Measurements from ENCODE around the gene CCDC92.

CCDC92 gene

GRCh38 chr12:123976227-123976826, 3.7 kb upstream of the CCDC92 start:
- DNase-seq (ENCODE audit: low read depth in 3 of 3, low spot score in 1 of 3): no peak

GRCh38 chr12:123973552-123974341, 1.1 kb upstream of the CCDC92 start:
- DNase-seq (ENCODE audit: low read depth in 3 of 3, low spot score in 1 of 3): peak in 2 of 3 donors; percentile 5 to 27

- peak in 2 of 3 donors; percentile 2 to 6 for DNase-seq (ENCODE audit: low read depth in 3 of 3, low spot score in 1 of 3)
Measured at GRCh38 chr12:123971770-123972456, 718 bp downstream of the CCDC92 start.

DNA sequence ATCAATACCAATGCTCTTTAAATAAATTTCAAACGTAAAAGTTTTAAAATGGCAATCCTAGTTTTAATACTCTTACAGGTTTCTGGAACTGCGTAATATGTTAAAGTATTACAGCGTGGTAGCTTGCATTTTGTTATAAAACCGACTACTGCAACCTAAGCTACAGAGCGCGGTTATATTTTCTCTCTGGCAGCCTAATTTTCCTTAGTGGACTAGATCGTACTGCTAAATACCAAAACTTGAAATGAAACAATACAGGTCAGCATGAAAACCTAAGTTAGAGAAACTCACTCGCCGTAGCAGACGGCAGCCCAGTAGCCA, 1.2 kb downstream of the CCDC92 start:
- DNase-seq (ENCODE audit: low read depth in 3 of 3, low spot score in 1 of 3): no peak

DNA sequence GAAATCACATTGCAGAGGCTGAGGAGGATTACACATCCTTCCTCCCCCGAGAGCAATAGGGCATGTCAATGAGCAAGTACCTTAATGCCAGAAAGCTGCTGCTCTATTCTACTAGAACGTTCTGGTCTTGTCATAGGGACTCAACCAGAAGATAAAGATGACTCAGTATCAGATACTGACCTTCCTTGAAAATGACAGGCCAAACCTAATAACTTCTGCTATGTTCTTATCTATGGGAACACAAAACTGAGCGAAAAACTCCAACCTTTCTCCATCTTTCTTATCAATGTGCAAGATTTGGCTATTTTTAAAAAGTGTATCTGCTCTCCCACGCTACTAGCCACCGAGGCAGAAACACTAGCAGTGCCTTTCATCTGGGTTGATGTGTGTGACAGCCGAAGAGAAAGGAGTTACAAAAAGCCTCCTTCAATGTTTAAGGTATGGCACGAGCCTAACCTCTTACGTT, 5.5 kb downstream of the CCDC92 start:
- DNase-seq (ENCODE audit: low read depth in 3 of 3, low spot score in 1 of 3): no peak

DNA sequence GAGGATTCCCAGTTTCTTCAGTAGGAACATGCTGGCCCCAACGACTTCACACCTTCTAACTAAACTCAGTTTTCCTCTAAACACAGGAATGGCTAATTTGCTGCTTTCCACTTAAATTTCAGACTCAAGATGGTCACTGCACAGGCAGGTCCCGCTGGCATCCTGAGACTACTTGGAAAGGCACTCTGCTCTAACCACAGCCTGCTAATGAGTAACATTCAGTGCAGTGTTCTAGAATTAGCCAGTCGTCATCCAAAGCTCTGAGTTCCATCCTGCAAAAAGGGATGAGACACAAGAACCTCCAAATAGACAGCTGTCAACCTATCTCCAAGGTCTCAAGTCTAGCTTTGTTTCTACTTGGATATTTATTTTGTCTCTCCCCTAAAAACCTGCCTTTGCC, 6.0 kb downstream of the CCDC92 start:
- no peak for DNase-seq (ENCODE audit: low read depth in 3 of 3, low spot score in 1 of 3)

GRCh38 chr12:123965382-123965781, 7.2 kb downstream of the CCDC92 start:
- no peak for DNase-seq (ENCODE audit: low read depth in 3 of 3, low spot score in 1 of 3)

DNA sequence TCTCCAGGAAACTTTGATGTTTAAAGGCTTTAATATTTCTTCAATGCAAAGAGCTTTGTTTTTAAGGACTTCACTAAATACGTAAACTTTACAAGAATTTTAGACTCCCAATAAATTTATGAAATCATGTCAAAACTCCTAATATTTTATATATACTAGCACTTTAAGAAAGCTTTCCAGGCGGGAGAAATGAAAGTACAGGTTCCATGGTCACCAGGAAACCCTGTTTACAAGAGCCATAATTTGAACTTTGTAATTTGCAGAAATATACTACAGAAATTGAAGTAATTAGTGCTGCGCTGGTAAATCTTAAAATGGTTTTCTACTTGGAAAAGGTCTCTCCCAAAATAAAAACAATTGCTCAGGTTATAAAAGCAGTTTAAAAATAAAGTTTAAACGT, 8.8 kb downstream of the CCDC92 start:
- no peak for DNase-seq (ENCODE audit: low read depth in 3 of 3, low spot score in 1 of 3)

- DNase-seq (ENCODE audit: low read depth in 3 of 3, low spot score in 1 of 3): no peak
Measured at GRCh38 chr12:123962513-123962912, 10.1 kb downstream of the CCDC92 start.

DNA sequence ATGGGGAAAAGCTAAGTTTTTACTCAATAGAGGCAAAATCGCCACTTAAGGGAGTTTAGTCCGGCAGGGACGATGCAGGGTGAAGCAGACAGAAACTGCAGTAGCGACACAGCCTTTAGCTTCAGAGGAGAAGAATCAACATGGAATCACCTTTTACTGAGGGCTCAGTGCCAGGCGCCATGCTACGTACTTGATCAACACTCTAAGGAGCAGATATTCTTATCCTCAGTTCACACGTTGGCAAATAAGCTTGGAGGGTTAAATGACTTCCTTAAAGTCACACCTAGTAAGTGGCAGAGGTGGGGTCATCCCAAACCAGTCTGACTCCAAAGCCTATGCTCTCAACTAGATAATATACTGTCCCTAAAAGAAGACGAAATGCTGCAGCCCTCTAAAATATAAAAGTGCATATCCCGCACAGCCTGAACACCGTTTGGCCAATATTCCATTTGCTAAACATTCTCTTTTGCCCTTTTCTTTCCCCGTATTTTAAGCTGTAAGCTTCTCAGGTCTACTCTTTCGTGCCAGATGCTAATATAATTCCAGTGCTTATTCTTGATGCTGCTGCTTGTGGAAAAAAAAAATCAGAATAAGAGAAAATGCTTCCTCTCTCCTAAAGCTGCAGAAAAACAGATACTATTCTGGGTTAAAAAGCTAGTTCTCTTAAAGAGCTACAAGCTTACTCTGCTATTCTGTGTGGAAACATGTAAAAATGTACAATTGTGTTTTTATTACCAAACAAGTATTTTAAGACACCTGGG, 10.9 kb downstream of the CCDC92 start:
- no peak for DNase-seq (ENCODE audit: low read depth in 3 of 3, low spot score in 1 of 3)

DNA sequence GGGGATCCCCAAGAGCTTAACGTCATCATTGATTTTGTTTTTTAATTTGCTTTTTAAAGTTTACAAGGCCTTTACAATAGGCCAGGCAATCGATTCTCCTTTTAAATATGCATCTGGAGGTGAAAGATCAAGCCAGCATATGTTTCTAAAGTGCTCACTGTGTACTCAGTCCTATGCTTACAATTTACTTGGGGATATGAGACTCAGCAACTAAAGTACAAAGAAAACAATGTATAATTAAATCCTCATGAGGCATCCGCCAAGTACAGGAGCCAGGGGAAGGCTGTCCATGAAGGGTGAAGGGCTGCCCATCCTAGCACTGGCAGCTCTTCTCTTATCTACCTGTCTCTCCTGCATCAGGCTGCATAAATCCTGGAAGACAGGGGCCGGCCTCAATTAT, 11.8 kb downstream of the CCDC92 start:
- DNase-seq (ENCODE audit: low read depth in 3 of 3, low spot score in 1 of 3): no peak

DNA sequence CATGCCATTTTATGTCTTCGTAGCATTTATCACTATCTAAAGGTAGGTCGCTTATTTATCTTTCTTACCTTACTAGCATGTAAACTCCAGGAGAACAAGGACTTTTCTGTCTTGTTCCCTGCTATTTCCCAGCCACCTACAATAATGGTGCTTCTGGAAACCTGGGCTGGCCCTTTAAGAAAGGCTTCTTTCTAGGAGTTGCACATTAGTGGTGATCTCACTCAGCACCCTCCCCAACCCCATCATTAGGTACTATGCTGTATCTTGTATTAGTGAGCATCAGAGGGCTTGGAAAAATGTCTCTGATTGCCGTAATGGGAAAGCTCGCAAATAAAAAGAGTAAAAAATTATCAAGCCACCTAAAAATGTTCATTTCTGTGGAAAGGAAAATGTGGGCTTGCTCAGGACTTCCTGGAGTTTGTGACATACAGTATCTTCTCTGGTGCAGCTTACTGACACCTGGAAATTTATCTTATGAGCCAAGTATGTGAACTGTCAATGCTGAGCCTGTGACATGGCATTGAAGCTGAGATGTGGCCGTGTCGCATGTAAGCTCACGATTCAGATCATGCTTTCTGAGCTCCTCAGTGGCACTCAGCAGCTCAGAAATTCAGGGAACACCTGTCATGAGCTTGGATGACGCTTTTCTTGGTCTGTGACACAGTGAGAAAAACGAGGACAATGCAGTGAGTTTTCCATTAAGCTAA, 12.4 kb downstream of the CCDC92 start:
- DNase-seq (ENCODE audit: low read depth in 3 of 3, low spot score in 1 of 3): no peak

- DNase-seq (ENCODE audit: low read depth in 3 of 3, low spot score in 1 of 3): no peak
Measured at GRCh38 chr12:123958876-123959275, 13.8 kb downstream of the CCDC92 start.

- DNase-seq (ENCODE audit: low read depth in 3 of 3, low spot score in 1 of 3): no peak
Measured at GRCh38 chr12:123958462-123958861, 14.2 kb downstream of the CCDC92 start.

- no peak for DNase-seq (ENCODE audit: low read depth in 3 of 3, low spot score in 1 of 3)
Measured at GRCh38 chr12:123957196-123957595, 15.4 kb downstream of the CCDC92 start.

DNA sequence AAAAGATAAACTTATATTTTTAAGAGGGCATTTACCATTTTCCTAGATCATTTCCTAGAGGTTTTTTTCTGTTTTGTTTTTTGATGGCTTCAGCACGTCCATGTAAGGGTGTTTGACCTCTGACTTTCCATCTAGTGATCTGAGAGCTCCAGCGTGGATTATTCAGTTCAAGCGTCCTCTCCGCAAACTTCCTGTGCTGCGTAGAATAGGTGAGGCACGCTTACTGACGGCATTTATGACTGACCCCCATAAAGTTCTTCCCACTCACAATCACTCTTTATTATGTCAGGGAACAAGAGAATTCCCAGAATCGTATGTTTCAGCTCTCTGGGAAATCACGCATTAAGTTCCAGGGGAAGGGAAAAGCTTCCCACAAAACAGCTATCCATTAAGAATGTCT, 16.4 kb downstream of the CCDC92 start:
- no peak for DNase-seq (ENCODE audit: low read depth in 3 of 3, low spot score in 1 of 3)

DNA sequence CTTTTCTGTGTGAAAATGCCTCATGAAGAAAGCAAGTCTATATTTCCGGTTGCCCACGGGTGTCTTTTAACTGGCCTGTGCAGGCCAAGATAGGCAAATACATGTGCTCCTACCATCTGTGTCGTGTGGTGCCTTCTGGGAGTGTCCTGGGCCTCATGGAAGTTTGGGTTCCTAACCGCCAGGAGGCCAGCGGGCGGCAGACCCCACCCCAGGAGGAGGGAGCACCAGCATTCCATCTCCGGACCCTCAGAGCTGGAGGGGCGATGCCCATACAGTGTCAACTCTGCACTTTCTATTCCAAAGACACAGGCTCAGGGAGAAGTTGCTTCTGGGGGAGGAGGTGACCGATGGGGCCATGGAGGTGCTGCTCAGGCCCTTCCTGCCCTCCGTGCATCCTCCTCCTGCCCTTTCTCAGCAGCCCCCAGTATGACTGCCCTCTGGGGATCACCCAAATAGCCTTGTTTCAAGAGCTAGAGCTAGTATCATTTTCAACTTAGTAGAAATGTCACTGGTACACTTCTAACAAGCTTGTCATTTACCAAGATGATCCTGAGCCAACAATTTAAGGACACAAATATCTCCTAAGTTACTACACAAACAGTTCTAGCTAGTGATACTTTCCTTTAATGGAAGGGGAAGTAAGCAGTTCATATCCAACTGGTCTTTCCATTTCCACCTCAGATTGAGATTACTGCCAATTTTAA, 17.8 kb downstream of the CCDC92 start:
- no peak for DNase-seq (ENCODE audit: low read depth in 3 of 3, low spot score in 1 of 3)

DNA sequence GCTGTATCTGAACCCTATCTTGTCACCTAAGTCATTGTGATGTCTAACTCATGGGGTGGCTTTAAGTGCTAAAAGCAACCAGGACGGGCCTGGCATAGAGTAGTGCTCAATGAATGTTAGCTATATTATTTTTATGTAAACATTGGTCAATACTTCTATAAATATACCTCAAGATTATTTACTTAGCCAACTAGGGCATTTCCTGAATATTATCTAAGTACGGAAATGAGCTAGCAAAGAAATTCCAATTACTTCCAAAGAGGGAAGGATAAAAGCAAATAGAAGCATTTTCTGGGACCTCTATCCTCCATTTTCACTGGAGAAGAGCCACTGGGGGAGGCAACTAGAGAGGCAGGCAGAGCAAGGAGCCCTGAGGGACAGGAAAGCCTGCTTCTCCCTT, 20.6 kb downstream of the CCDC92 start:
- no peak for DNase-seq (ENCODE audit: low read depth in 3 of 3, low spot score in 1 of 3)

GRCh38 chr12:123951467-123951866, 21.2 kb downstream of the CCDC92 start:
- DNase-seq (ENCODE audit: low read depth in 3 of 3, low spot score in 1 of 3): no peak

Data from stimulated activated CD4-positive, alpha-beta T cell treated with anti-CD3 and anti-CD28 coated beads, TNF-alpha, amount 100 ng/mL, for 1 hour (primary cell).